GM18526 (cell line): ENCODE data around the gene PHF21A.

Source experiments
- POLR2A ChIP-seq: IDR thresholded peaks from 3 replicates; pipeline ENCODE4 v1.6.1; 2011; ENCODE audit not compliant: insufficient read length; ENCODE audit errors: extremely low read depth

Gene PHF21A

DNA sequence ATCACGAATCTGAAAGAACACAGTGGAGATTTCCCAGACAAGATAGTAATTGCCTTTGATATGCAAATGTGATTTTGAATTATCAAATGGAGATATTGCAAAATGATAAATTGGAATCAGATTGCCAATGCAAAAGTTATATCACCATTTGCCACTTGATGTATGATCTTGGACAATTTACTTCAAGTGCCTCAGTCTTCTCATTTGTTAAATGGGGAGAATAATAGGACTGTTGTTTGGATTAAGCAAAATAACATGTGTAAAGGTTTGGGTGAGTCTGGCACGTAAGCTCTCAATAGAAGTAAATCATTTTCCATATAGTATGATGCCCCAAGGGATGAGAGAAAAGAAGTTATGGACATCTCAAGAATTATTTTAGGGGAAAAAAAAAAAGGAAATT lies 7.9 kb upstream of the PHF21A start:
- TF ChIP-seq POLR2A = no peak

DNA sequence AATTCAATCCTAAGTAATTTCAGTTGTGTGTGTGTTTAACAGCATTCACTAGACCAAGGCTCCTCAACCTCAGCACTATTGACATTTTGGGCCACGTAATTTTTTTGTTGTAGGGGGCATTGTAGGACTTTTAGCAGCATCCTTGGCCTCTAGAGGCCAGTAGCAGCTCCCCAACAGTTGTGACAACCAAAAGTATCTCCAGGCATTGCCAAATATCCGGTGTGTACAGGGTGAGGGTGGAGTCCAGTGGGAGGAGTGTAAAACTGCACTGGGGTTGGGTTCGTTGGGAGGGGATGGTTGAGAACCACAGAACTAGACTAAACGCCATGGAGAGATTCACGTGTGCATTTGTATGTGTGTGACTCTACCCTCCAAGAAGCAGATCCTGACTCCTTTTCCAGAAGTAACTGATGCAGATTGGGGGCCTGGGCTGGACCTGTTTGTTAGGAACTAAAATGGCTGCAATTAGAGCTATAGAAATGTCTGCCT lies 5.9 kb upstream of the PHF21A start:
- TF ChIP-seq POLR2A = no peak

- no peak for TF ChIP-seq POLR2A
Measured at GRCh38 chr11:46125284-46125683, 4.0 kb upstream of the PHF21A start.

- no peak for TF ChIP-seq POLR2A
Measured at GRCh38 chr11:46122945-46123715, 1.9 kb upstream of the PHF21A start.

- peak; percentile 55 for TF ChIP-seq POLR2A
Measured at GRCh38 chr11:46121724-46122477, 647 bp upstream of the PHF21A start.

DNA sequence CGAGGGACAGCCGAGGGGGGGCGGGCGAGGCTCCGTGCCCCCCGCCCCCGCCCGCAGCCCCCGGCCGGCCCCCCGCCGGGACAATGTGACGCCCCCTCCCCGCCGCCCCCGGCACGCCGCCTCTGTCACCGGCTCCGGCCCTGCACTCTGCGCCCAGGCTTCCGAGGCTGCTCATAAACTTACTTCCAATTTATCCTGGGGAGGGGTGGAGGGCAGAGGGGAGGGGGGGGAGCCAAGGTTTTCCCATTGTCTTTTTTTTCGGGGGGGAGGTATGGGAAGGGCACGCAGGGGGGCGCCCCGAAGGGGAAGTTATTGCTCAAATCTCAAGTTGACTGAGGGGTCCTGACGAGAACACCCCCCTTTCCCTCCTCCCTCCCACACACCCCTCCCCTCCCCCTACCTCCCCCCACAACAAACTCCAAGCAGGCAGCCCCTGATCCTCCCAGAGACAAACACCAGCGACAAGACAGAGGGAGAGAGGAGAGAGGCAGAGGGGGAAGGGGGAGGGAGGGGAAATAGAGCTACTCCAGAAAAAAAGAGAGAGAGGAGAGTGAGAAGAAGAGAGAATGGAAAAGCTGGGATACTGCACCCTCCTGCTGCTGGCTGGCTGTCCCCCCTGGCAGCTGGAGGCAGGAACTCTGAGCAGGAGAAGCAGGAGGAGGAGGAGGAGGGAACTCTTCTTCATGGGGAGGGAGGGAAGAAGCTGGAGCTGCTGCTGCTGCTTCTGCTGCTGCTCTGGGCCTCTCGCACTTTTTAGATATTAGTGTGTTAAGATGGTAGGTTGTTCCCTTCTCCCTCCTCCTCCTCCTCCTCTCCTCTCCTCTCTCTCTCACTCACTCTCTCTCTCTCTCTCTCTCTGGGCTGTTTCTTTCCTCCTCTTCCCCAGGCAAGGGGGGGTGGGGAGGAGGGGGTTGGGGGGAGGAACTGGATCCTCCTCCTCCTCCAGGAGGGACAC lies 631 bp downstream of the PHF21A start:
- no peak for TF ChIP-seq POLR2A

DNA sequence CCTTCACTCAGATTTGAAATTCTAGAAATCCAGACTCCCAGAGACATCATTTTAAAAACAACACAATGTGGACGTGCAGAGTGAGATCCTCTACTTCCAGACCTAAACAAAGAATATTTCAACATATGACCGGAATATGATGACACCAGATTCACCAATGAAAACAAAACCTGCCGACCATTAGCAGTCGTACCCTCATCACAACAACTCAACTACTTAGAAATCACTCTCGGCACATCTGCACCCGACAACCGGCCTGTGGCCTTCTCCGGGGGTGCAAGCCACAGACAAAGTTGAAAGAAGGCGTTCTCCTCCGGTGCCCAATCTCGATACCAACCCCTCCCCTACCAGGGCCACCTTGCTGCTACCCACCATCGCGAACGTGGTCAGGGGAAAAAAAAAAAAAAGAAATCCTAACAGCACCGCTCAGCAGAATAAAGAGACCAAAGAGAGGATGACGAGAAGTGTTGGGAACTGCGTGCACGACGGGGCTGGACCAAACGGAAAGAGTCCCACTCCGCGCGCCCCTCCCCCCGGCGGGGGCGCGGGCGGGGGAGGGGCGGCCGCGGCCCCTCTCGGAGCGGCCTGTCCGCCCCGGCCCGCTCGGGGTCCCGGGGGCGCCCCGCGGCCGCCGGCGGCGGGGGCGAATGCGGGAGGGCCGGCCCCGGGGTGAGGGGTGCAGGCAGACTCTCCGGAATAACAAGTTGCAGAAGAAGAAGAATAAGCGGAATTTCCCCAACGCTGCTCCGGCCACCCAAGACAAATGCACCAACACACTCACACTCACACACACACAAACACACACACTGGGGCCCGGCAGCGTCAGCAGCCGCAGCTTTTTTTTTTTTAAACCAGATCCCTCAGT lies 1.7 kb downstream of the PHF21A start:
- no peak for TF ChIP-seq POLR2A

GRCh38 chr11:46118702-46119351 lies 2.4 kb downstream of the PHF21A start:
- no peak for TF ChIP-seq POLR2A

DNA sequence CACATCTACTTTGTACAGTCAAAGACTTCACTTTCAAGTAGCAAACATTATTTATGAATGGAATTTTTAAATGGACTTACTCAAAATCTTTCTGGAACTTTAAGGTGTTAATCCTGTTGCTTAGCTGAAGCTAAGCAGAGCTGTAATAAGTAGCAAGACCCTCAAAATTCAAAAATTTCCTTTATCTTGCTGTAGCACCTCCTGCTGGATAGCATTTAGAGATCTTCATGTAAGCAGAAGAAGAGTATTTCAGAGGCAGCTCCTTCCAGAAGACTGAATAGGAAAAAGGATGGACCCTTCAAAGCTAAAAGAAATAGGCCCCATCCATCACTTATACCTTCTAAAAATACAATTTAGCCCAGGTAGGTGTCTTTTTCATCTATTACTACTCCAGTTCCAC lies 3.4 kb downstream of the PHF21A start:
- no peak for TF ChIP-seq POLR2A

DNA sequence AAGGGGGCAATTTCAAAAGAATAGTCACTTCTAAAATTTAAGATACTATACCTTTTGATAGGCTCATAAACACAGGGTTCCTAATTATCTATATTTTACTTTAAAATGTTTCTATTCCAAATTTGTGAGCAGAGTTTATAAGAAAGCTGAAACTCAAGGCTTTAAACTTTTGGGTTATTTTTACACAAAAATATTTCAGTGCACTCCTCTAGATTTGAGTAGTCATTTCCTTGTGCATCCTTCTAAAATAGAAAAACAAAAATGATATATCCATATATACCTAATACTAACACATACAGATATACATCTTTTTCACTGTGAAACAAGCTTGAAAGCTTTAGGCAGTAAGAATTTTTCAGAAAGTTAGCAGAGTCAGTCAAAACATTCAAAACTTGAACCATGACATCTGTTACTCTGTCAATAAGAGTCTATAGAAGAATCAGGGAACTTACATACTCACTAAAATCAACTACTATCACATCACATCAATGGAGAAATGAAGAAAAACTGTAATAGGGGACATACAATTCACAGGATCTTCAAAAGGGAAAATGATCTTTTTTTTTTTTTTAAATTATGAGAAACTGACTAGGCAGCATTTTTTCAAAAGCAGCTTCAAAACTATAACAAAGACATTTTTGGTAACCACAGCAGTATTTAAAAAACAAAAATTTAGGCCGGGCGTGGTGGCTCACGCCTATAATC lies 5.1 kb downstream of the PHF21A start:
- no peak for TF ChIP-seq POLR2A

GRCh38 chr11:46114961-46115360 lies 6.3 kb downstream of the PHF21A start:
- no peak for TF ChIP-seq POLR2A

DNA sequence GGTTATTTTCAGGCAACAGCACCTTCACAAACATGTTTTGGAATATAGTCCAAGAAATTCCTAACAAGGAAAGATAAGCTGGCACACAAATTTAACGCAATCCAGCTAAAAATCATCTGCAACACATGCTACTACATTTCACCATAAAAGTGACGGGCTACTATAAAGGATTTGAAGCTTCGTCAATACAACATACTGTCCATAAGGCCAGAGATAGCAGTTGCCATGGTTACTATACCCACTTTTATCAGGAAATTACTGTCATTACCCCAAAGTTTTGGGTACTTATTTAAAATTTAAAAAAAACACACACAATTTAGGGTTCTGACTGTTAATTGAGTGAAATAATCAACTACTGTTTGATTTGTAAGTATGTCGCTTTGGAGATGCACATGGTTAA lies 6.9 kb downstream of the PHF21A start:
- TF ChIP-seq POLR2A = no peak

DNA sequence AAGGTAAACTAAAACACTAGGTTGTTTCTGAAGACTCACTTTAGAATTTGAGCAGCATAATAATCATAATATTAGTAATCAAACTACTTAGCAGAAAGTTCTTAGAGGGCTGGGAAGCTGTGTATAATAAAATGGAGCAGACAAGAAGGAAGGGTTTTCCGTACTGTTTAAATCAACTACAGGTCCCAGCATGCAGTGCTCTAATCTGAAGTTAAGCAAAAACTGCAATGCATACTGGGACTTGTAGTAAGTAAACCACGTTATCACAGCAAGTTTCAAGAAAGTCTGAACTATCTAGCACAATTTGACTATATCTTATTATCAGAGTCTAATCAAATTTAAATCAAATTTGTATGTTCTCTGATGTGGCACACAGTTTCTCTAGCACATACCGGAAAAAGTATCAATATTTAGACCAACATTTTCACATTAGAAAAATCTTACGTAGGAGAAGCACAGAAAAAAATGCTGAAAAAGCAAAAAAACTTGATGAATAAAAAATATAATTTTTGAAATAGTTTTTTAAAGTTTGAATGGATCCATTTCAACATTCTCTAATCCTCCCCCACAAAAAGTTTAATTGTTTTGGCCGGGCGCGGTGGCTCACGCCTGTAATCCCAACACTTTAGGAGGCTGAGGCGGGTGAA lies 8.2 kb downstream of the PHF21A start:
- no peak for TF ChIP-seq POLR2A

DNA sequence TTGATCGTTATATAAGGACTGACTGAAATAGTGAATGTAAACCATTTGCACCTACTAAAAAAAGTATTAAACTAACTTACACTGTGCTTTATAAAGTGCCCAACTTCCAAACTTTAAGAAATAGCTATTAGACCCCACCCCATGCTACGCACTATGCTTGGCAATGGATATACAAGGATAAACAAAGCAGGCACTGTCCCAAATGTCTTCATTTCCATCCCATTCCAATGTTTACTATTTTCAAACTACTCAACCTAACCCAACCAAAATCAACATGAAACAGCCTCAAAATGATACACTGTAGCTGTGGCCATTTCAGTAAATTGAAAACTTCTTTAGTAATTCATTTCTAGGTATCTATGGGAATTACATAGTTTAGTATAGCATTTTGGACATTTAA lies 12.5 kb downstream of the PHF21A start:
- TF ChIP-seq POLR2A = no peak
